ENCODE data around the gene PSD4.

Gene PSD4

GRCh38 chr2:113135317-113135716 is 38.5 kb upstream of the PSD4 start:
- H3K27me3 ChIP-seq (ENCODE audit: control insufficient read depth in 1 of 2, insufficient read depth in 1 of 2, low read length in 2 of 2): peaks cover 0 to 20% of the 10 kb centered on the region in 2 experiments
- H3K14ac ChIP-seq (ENCODE audit: low read length in 2 of 2): no peak overlapping the region
- H3K4me2 ChIP-seq (ENCODE audit: low read length, poor library complexity, severe bottlenecking): no peak overlapping the region
- no peaks in the 10 kb centered on the region for H3K79me1 ChIP-seq (replicated peaks; ENCODE audit: low read length, poor library complexity, severe bottlenecking)
- no peak overlapping the region for H2AFZ ChIP-seq (ENCODE audit: low read depth, low read length)
- H2BK12ac ChIP-seq (ENCODE audit: low read length in 2 of 2): no peak overlapping the region
- no peak overlapping the region for H3K18ac ChIP-seq (ENCODE audit: low read depth in 1 of 2, low read length in 2 of 2)
- no peak overlapping the region for H3K27ac ChIP-seq (ENCODE audit: low read length, poor library complexity, severe bottlenecking)
- H2BK5ac ChIP-seq (ENCODE audit: low read depth, low read length, poor library complexity, severe bottlenecking): no peak overlapping the region
- WGBS: 60% methylated on average over 1 of the region's 1 CpG
- no peak overlapping the region for H2AK5ac ChIP-seq (ENCODE audit: low read length, severe bottlenecking)
- H2BK120ac ChIP-seq (ENCODE audit: low read depth, low read length): no peak overlapping the region
- no peak overlapping the region for H3K23ac ChIP-seq (ENCODE audit: low read length in 2 of 2)
- no peak overlapping the region for H2BK15ac ChIP-seq (ENCODE audit: low read depth, poor library complexity, severe bottlenecking)
- H3K36me3 ChIP-seq (ENCODE audit: control insufficient read depth in 1 of 2, insufficient read depth in 2 of 2, low read depth in 1 of 2, low read length in 2 of 2): peaks cover 0 to 5% of the 10 kb centered on the region in 2 experiments
- H3K9ac ChIP-seq (ENCODE audit: low read length): no peak overlapping the region
- no peak overlapping the region for H4K8ac ChIP-seq (ENCODE audit: low read length)
- H3K4me3 ChIP-seq (ENCODE audit: insufficient read depth in 1 of 2, low read depth in 1 of 2, low read length in 2 of 2): no peak overlapping the region
- no peak overlapping the region for H3K4ac ChIP-seq (ENCODE audit: low read depth in 1 of 2, low read length in 2 of 2)
- no peak for DNase-seq
- H3K4me1 ChIP-seq (ENCODE audit: control insufficient read depth, insufficient read depth, low read depth, low read length): peaks cover 4% of the 10 kb centered on the region
- no peak overlapping the region for H4K91ac ChIP-seq (ENCODE audit: low read length)
- H3K9me3 ChIP-seq (ENCODE audit: control insufficient read depth, low read length): no peaks in the 10 kb centered on the region

- Histone ChIP-seq H3K4me2 (ENCODE audit: low read length, poor library complexity, severe bottlenecking) (no peak overlapping the region), H3K4ac (ENCODE audit: low read depth in 1 of 2, low read length in 2 of 2) (no peak overlapping the region), H3K4me1 (ENCODE audit: control insufficient read depth, insufficient read depth, low read depth, low read length) (peaks cover 4% of the 10 kb centered on the region), H2AFZ (ENCODE audit: low read depth, low read length) (no peak overlapping the region), H3K4me3 (ENCODE audit: insufficient read depth in 1 of 2, low read depth in 1 of 2, low read length in 2 of 2) (no peak overlapping the region), H2AK5ac (ENCODE audit: low read length, severe bottlenecking) (no peak overlapping the region), H3K27me3 (ENCODE audit: control insufficient read depth in 1 of 2, insufficient read depth in 1 of 2, low read length in 2 of 2) (peaks cover 0 to 15% of the 10 kb centered on the region in 2 experiments), H3K79me1 (replicated peaks; ENCODE audit: low read length, poor library complexity, severe bottlenecking) (no peaks in the 10 kb centered on the region), H2BK15ac (ENCODE audit: low read depth, poor library complexity, severe bottlenecking) (no peak overlapping the region), H2BK120ac (ENCODE audit: low read depth, low read length) (no peak overlapping the region), H4K8ac (ENCODE audit: low read length) (no peak overlapping the region), H3K36me3 (ENCODE audit: control insufficient read depth in 1 of 2, insufficient read depth in 2 of 2, low read depth in 1 of 2, low read length in 2 of 2) (no peaks in the 10 kb centered on the region), H3K14ac (ENCODE audit: low read length in 2 of 2) (no peak overlapping the region), H2BK5ac (ENCODE audit: low read depth, low read length, poor library complexity, severe bottlenecking) (no peak overlapping the region), H3K9ac (ENCODE audit: low read length) (peak overlapping the region; percentile 33), H3K27ac (ENCODE audit: low read length, poor library complexity, severe bottlenecking) (no peak overlapping the region), H2BK12ac (ENCODE audit: low read length in 2 of 2) (no peak overlapping the region), H3K18ac (ENCODE audit: low read depth in 1 of 2, low read length in 2 of 2) (no peak overlapping the region), H3K23ac (ENCODE audit: low read length in 2 of 2) (no peak overlapping the region), H4K91ac (ENCODE audit: low read length) (no peak overlapping the region), H3K9me3 (ENCODE audit: control insufficient read depth, low read length) (no peaks in the 10 kb centered on the region)
- 49% methylated on average over 8 of the region's 8 CpGs for WGBS
- peak; percentile 47 for DNase-seq
These were observed 36.7 kb upstream of the PSD4 start for GRCh38 chr2:113136828-113137775.

- WGBS: 100% methylated on average over 1 of the region's 1 CpG
- Histone ChIP-seq H3K9ac (ENCODE audit: low read length) (no peak overlapping the region), H2BK12ac (ENCODE audit: low read length in 2 of 2) (no peak overlapping the region), H2BK120ac (ENCODE audit: low read depth, low read length) (no peak overlapping the region), H2BK15ac (ENCODE audit: low read depth, poor library complexity, severe bottlenecking) (no peak overlapping the region), H3K4me1 (ENCODE audit: control insufficient read depth, insufficient read depth, low read depth, low read length) (peaks cover 4% of the 10 kb centered on the region), H4K8ac (ENCODE audit: low read length) (no peak overlapping the region), H3K18ac (ENCODE audit: low read depth in 1 of 2, low read length in 2 of 2) (no peak overlapping the region), H3K23ac (ENCODE audit: low read length in 2 of 2) (no peak overlapping the region), H3K4ac (ENCODE audit: low read depth in 1 of 2, low read length in 2 of 2) (no peak overlapping the region), H2BK5ac (ENCODE audit: low read depth, low read length, poor library complexity, severe bottlenecking) (no peak overlapping the region), H4K91ac (ENCODE audit: low read length) (no peak overlapping the region), H3K27ac (ENCODE audit: low read length, poor library complexity, severe bottlenecking) (no peak overlapping the region), H3K4me3 (ENCODE audit: insufficient read depth in 1 of 2, low read depth in 1 of 2, low read length in 2 of 2) (no peak overlapping the region), H3K9me3 (ENCODE audit: control insufficient read depth, low read length) (no peaks in the 10 kb centered on the region), H2AK5ac (ENCODE audit: low read length, severe bottlenecking) (no peak overlapping the region), H3K36me3 (ENCODE audit: control insufficient read depth in 1 of 2, insufficient read depth in 2 of 2, low read depth in 1 of 2, low read length in 2 of 2) (no peaks in the 10 kb centered on the region), H2AFZ (ENCODE audit: low read depth, low read length) (no peak overlapping the region), H3K14ac (ENCODE audit: low read length in 2 of 2) (no peak overlapping the region), H3K79me1 (replicated peaks; ENCODE audit: low read length, poor library complexity, severe bottlenecking) (no peaks in the 10 kb centered on the region), H3K27me3 (ENCODE audit: control insufficient read depth in 1 of 2, insufficient read depth in 1 of 2, low read length in 2 of 2) (peaks cover 0 to 14% of the 10 kb centered on the region in 2 experiments), H3K4me2 (ENCODE audit: low read length, poor library complexity, severe bottlenecking) (no peak overlapping the region)
- no peak for DNase-seq
These were observed 35.9 kb upstream of the PSD4 start for GRCh38 chr2:113137827-113138226.

GRCh38 chr2:113138428-113139322 is 35.1 kb upstream of the PSD4 start:
- Histone ChIP-seq H3K4ac (ENCODE audit: low read depth in 1 of 2, low read length in 2 of 2) (no peak overlapping the region), H3K4me3 (ENCODE audit: insufficient read depth in 1 of 2, low read depth in 1 of 2, low read length in 2 of 2) (no peak overlapping the region), H3K36me3 (ENCODE audit: control insufficient read depth in 1 of 2, insufficient read depth in 2 of 2, low read depth in 1 of 2, low read length in 2 of 2) (no peaks in the 10 kb centered on the region), H3K18ac (ENCODE audit: low read depth in 1 of 2, low read length in 2 of 2) (no peak overlapping the region), H3K4me2 (ENCODE audit: low read length, poor library complexity, severe bottlenecking) (no peak overlapping the region), H3K9ac (ENCODE audit: low read length) (peak overlapping the region; percentile 20), H4K8ac (ENCODE audit: low read length) (no peak overlapping the region), H2AFZ (ENCODE audit: low read depth, low read length) (no peak overlapping the region), H4K91ac (ENCODE audit: low read length) (no peak overlapping the region), H3K4me1 (ENCODE audit: control insufficient read depth, insufficient read depth, low read depth, low read length) (peaks cover 4% of the 10 kb centered on the region), H3K23ac (ENCODE audit: low read length in 2 of 2) (no peak overlapping the region), H2AK5ac (ENCODE audit: low read length, severe bottlenecking) (no peak overlapping the region), H3K27ac (ENCODE audit: low read length, poor library complexity, severe bottlenecking) (no peak overlapping the region), H3K27me3 (ENCODE audit: control insufficient read depth in 1 of 2, insufficient read depth in 1 of 2, low read length in 2 of 2) (peaks cover 0 to 11% of the 10 kb centered on the region in 2 experiments), H2BK120ac (ENCODE audit: low read depth, low read length) (no peak overlapping the region), H3K9me3 (ENCODE audit: control insufficient read depth, low read length) (no peaks in the 10 kb centered on the region), H2BK12ac (ENCODE audit: low read length in 2 of 2) (no peak overlapping the region), H3K79me1 (replicated peaks; ENCODE audit: low read length, poor library complexity, severe bottlenecking) (no peaks in the 10 kb centered on the region), H2BK5ac (ENCODE audit: low read depth, low read length, poor library complexity, severe bottlenecking) (no peak overlapping the region), H3K14ac (ENCODE audit: low read length in 2 of 2) (no peak overlapping the region), H2BK15ac (ENCODE audit: low read depth, poor library complexity, severe bottlenecking) (no peak overlapping the region)
- peak; percentile 69 for DNase-seq
- WGBS: 37% methylated on average over 12 of the region's 13 CpGs

All from mesenchymal stem cell (in vitro differentiated cells and primary cell).